ENCODE results near the gene STYK1. TPM values are rescaled to one million over a fixed set of nuclear protein-coding genes. Genes with fewer than 3 reads are reported as not detected.

The STYK1 gene
- total RNA-seq, 1 donor: under 0.01 TPM

GRCh38 chr12:10697156-10697555, 23.3 kb upstream of the STYK1 start:
- Histone ChIP-seq H3K4me2 (ENCODE audit: insufficient read depth, low read length) (no peak overlapping the region), H3K4me3 (ENCODE audit: insufficient read depth, low read length) (no peak overlapping the region), H3K36me3 (ENCODE audit: insufficient read depth, low read length) (peaks cover 45% of the 10 kb centered on the region), H2AFZ (ENCODE audit: low read length) (no peak overlapping the region), H3K27me3 (ENCODE audit: insufficient read depth, low read length) (no peaks in the 10 kb centered on the region), H4K20me1 (ENCODE audit: insufficient read depth, low read length) (no peaks in the 10 kb centered on the region), H3K9me3 (ENCODE audit: low read depth, low read length) (no peaks in the 10 kb centered on the region), H3K27ac (ENCODE audit: low read depth, low read length) (no peak overlapping the region), H3K4me1 (ENCODE audit: insufficient read depth, low read length) (no peaks in the 10 kb centered on the region), H3K79me2 (ENCODE audit: insufficient read depth, low read length) (no peaks in the 10 kb centered on the region)
- DNase-seq (ENCODE audit: insufficient read length, low spot score, missing footprints): no peak
- TF ChIP-seq CTCF (IDR thresholded peaks at IDR 0.05; ENCODE audit: extremely low read depth, low read depth, low read length): no peak

- Histone ChIP-seq H2AFZ (ENCODE audit: low read length) (no peak overlapping the region), H3K36me3 (ENCODE audit: insufficient read depth, low read length) (no peaks in the 10 kb centered on the region), H4K20me1 (ENCODE audit: insufficient read depth, low read length) (no peaks in the 10 kb centered on the region), H3K4me3 (ENCODE audit: insufficient read depth, low read length) (no peak overlapping the region), H3K27ac (ENCODE audit: low read depth, low read length) (no peak overlapping the region), H3K79me2 (ENCODE audit: insufficient read depth, low read length) (no peaks in the 10 kb centered on the region), H3K4me2 (ENCODE audit: insufficient read depth, low read length) (no peak overlapping the region), H3K9me3 (ENCODE audit: low read depth, low read length) (no peaks in the 10 kb centered on the region), H3K4me1 (ENCODE audit: insufficient read depth, low read length) (no peaks in the 10 kb centered on the region), H3K27me3 (ENCODE audit: insufficient read depth, low read length) (no peaks in the 10 kb centered on the region)
- no peak for DNase-seq (ENCODE audit: insufficient read length, low spot score, missing footprints)
- TF ChIP-seq CTCF (IDR thresholded peaks at IDR 0.05; ENCODE audit: extremely low read depth, low read depth, low read length): no peak
Measured at GRCh38 chr12:10690906-10691305, 17.1 kb upstream of the STYK1 start.

GRCh38 chr12:10689146-10689545, 15.3 kb upstream of the STYK1 start:
- Histone ChIP-seq H3K36me3 (ENCODE audit: insufficient read depth, low read length) (no peaks in the 10 kb centered on the region), H3K27me3 (ENCODE audit: insufficient read depth, low read length) (no peaks in the 10 kb centered on the region), H3K9me3 (ENCODE audit: low read depth, low read length) (no peaks in the 10 kb centered on the region), H3K79me2 (ENCODE audit: insufficient read depth, low read length) (no peaks in the 10 kb centered on the region), H3K4me3 (ENCODE audit: insufficient read depth, low read length) (no peak overlapping the region), H2AFZ (ENCODE audit: low read length) (no peak overlapping the region), H4K20me1 (ENCODE audit: insufficient read depth, low read length) (no peaks in the 10 kb centered on the region), H3K4me1 (ENCODE audit: insufficient read depth, low read length) (no peaks in the 10 kb centered on the region), H3K27ac (ENCODE audit: low read depth, low read length) (no peak overlapping the region), H3K4me2 (ENCODE audit: insufficient read depth, low read length) (no peak overlapping the region)
- no peak for DNase-seq (ENCODE audit: insufficient read length, low spot score, missing footprints)
- no peak for TF ChIP-seq CTCF (IDR thresholded peaks at IDR 0.05; ENCODE audit: extremely low read depth, low read depth, low read length)

GRCh38 chr12:10688042-10688441, 14.2 kb upstream of the STYK1 start:
- no peaks in the 10 kb centered on the region for H3K27me3 ChIP-seq (ENCODE audit: insufficient read depth, low read length)
- H3K4me1 ChIP-seq (ENCODE audit: insufficient read depth, low read length): no peaks in the 10 kb centered on the region
- H3K4me3 ChIP-seq (ENCODE audit: insufficient read depth, low read length): no peak overlapping the region
- no peak overlapping the region for H3K27ac ChIP-seq (ENCODE audit: low read depth, low read length)
- H3K79me2 ChIP-seq (ENCODE audit: insufficient read depth, low read length): no peaks in the 10 kb centered on the region
- H3K4me2 ChIP-seq (ENCODE audit: insufficient read depth, low read length): no peak overlapping the region
- H2AFZ ChIP-seq (ENCODE audit: low read length): no peak overlapping the region
- H3K9me3 ChIP-seq (ENCODE audit: low read depth, low read length): no peaks in the 10 kb centered on the region
- no peak for DNase-seq (ENCODE audit: insufficient read length, low spot score, missing footprints)
- TF ChIP-seq CTCF (IDR thresholded peaks at IDR 0.05; ENCODE audit: extremely low read depth, low read depth, low read length): no peak
- H4K20me1 ChIP-seq (ENCODE audit: insufficient read depth, low read length): no peaks in the 10 kb centered on the region
- no peaks in the 10 kb centered on the region for H3K36me3 ChIP-seq (ENCODE audit: insufficient read depth, low read length)

Measured in osteoblast (primary cell).